ENCODE data around the gene IGF2BP3. TPM values are rescaled to one million over a fixed set of nuclear protein-coding genes. Genes with fewer than 3 reads are reported as not detected.
A peak's percentile ranks its signal among the peaks of the same experiment; 100 is the strongest.
"Not testable (repeated sequence)": the region's sequence is repeated elsewhere in the genome, so short reads cannot be mapped to it uniquely, and the experiment has no call there.

The IGF2BP3 gene
- under 1 TPM; 0.37 to 0.94 TPM for total RNA-seq

- POLR2A ChIA-PET, result interaction anchor here (0.5 to 2.3 kb wide), 3 partner anchors 60 to 126 kb away, joined by 3 to 6 read pairs (median 3); no protein-coding TSS in a partner anchor
- DNase-seq, result peak; percentile 49
- H3K27me3 Mint-ChIP-seq, result peaks cover 79% of the 10 kb centered on the region
- H3K4me1 Mint-ChIP-seq, result peaks cover 37% of the 10 kb centered on the region
- no peaks in the 10 kb centered on the region for H3K9me3 Mint-ChIP-seq
- peak within 1 kb of the TSS; percentile 69 for H3K27ac Mint-ChIP-seq
- ATAC-seq (ENCODE audit: low read depth), result no peak
- H3K36me3 Mint-ChIP-seq, result peaks cover 1% of the 10 kb centered on the region
- H3K4me3 Mint-ChIP-seq, result peak within 1 kb of the TSS; percentile 88
Observed at GRCh38 chr7:23470330-23471105, at the start of gene IGF2BP3. TSS of gene IGF2BP3 (minus strand) at chr7:23470491. CDS start at chr7:23470110, 381 bp downstream.

- POLR2A ChIA-PET, result interaction anchor here (0.7 to 1.0 kb wide), 2 partner anchors 14 to 1465 kb away, joined by 4 to 6 read pairs; no protein-coding TSS in a partner anchor
- ATAC-seq (ENCODE audit: low read depth), result peak; percentile 80
- Mint-ChIP-seq H3K4me3 (no peak overlapping the region), H3K27ac (peak overlapping the region; percentile 79), H3K9me3 (no peaks in the 10 kb centered on the region), H3K36me3 (peaks cover 63% of the 10 kb centered on the region), H3K27me3 (no peaks in the 10 kb centered on the region), H3K4me1 (peaks cover 23% of the 10 kb centered on the region)
- DNase-seq, result no peak
Observed at GRCh38 chr7:23514755-23515154, 44.5 kb upstream of the IGF2BP3 start.

DNA sequence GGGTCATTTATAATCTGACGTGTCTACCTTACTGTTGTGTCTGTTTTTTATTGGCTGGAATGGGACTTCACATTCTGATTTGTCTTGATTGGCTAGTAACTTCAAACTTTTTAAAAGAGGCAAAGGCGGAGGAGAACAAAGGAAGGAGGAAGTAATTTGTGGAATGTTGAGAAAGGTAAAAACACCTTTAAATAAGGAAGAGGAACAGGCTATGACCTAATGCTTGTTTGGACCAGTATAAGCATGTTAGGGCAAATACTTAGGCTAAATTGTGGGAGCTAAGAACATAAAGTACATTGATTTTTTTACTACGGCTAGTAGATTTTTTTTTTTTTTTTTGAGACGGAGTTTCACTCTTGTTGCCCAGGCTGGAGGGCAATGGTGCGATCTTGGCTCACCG lies 43.5 kb upstream of the IGF2BP3 start:
- H3K4me3 Mint-ChIP-seq; H3K27me3 Mint-ChIP-seq; H3K9me3 Mint-ChIP-seq; ATAC-seq (ENCODE audit: low read depth); DNase-seq: not testable (repeated sequence)
- Mint-ChIP-seq H3K4me1 (peaks cover 22% of the 10 kb centered on the region), H3K36me3 (peaks cover 57% of the 10 kb centered on the region), H3K27ac (peak overlapping the region; percentile 17)
- POLR2A ChIA-PET, result interaction anchor here (0.6 kb wide), 1 partner anchor 327 kb away, joined by 4 read pairs; no protein-coding TSS in a partner anchor

DNA sequence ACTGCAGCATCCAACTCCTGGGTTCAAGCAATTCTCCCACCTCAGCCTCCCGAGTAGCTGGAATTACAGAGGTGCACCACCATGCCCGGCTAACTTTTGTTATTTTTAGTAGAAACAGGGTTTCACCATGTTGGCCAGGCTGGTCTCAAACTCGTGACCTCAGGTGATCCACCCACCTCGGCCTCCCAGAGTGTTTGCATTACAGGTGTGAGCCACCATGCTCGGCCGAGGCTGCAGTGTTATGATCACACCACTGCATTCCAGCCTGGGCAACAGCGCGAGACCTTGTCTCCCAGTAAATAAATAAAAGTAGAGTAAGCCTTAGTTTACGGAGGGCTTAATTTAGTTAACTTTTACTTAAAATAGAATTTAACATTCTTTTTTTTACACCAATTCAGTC lies 23.7 kb upstream of the IGF2BP3 start:
- POLR2A ChIA-PET, result no interaction called here
- Mint-ChIP-seq H3K4me3 (no peak overlapping the region), H3K36me3 (peaks cover 5% of the 10 kb centered on the region), H3K4me1 (peaks cover 4% of the 10 kb centered on the region), H3K9me3 (no peaks in the 10 kb centered on the region), H3K27ac (no peak overlapping the region), H3K27me3 (no peaks in the 10 kb centered on the region)
- no peak for DNase-seq
- ATAC-seq (ENCODE audit: low read depth), result no peak

- no peak overlapping the region for H3K27ac Mint-ChIP-seq
Observed at GRCh38 chr7:23491502-23491901, 21.2 kb upstream of the IGF2BP3 start.

GRCh38 chr7:23490357-23491135 lies 20.3 kb upstream of the IGF2BP3 start:
- ATAC-seq (ENCODE audit: low read depth), result peak; percentile 91
- Mint-ChIP-seq H3K9me3 (no peaks in the 10 kb centered on the region), H3K27ac (peak overlapping the region; percentile 87), H3K4me1 (peaks cover 4% of the 10 kb centered on the region), H3K36me3 (peaks cover 3% of the 10 kb centered on the region), H3K27me3 (no peaks in the 10 kb centered on the region), H3K4me3 (peak overlapping the region; percentile 88)
- POLR2A ChIA-PET, result interaction anchor here (0.6 to 2.4 kb wide), 6 partner anchors 13 to 567 kb away, joined by 3 to 11 read pairs (median 4); no protein-coding TSS in a partner anchor
- peak; percentile 63 for DNase-seq

More at GRCh38 chr7:23491502-23491901, 21.2 kb upstream of the IGF2BP3 start:
- Mint-ChIP-seq H3K4me1 (peaks cover 4% of the 10 kb centered on the region), H3K9me3 (no peaks in the 10 kb centered on the region), H3K4me3 (peak overlapping the region; percentile 88), H3K27me3 (no peaks in the 10 kb centered on the region), H3K36me3 (peaks cover 3% of the 10 kb centered on the region)
- DNase-seq, result no peak
- POLR2A ChIA-PET, result interaction anchor here (0.6 to 2.4 kb wide), 4 partner anchors 8 to 48 kb away, joined by 3 to 11 read pairs (median 4); no protein-coding TSS in a partner anchor
- no peak for ATAC-seq (ENCODE audit: low read depth)

GRCh38 chr7:23488714-23489113 lies 18.4 kb upstream of the IGF2BP3 start:
- not testable (repeated sequence) for H3K27me3 Mint-ChIP-seq

GRCh38 chr7:23487670-23488069 lies 17.4 kb upstream of the IGF2BP3 start:
- H3K36me3 Mint-ChIP-seq, result peaks cover 3% of the 10 kb centered on the region
- H3K27me3 Mint-ChIP-seq, result peaks cover 3% of the 10 kb centered on the region
- POLR2A ChIA-PET, result interaction anchor here (0.5 kb wide), 1 partner anchor 121 kb away, joined by 3 read pairs; no protein-coding TSS in a partner anchor
- no peak overlapping the region for H3K4me3 Mint-ChIP-seq
- H3K27ac Mint-ChIP-seq, result no peak overlapping the region
- DNase-seq, result no peak
- no peak for ATAC-seq (ENCODE audit: low read depth)
- H3K4me1 Mint-ChIP-seq, result peaks cover 4% of the 10 kb centered on the region
- no peaks in the 10 kb centered on the region for H3K9me3 Mint-ChIP-seq

More at GRCh38 chr7:23488714-23489113, 18.4 kb upstream of the IGF2BP3 start:
- H3K27ac Mint-ChIP-seq; H3K36me3 Mint-ChIP-seq; H3K4me1 Mint-ChIP-seq; ATAC-seq (ENCODE audit: low read depth); H3K9me3 Mint-ChIP-seq; H3K4me3 Mint-ChIP-seq; DNase-seq; POLR2A ChIA-PET: not testable (repeated sequence)

DNA sequence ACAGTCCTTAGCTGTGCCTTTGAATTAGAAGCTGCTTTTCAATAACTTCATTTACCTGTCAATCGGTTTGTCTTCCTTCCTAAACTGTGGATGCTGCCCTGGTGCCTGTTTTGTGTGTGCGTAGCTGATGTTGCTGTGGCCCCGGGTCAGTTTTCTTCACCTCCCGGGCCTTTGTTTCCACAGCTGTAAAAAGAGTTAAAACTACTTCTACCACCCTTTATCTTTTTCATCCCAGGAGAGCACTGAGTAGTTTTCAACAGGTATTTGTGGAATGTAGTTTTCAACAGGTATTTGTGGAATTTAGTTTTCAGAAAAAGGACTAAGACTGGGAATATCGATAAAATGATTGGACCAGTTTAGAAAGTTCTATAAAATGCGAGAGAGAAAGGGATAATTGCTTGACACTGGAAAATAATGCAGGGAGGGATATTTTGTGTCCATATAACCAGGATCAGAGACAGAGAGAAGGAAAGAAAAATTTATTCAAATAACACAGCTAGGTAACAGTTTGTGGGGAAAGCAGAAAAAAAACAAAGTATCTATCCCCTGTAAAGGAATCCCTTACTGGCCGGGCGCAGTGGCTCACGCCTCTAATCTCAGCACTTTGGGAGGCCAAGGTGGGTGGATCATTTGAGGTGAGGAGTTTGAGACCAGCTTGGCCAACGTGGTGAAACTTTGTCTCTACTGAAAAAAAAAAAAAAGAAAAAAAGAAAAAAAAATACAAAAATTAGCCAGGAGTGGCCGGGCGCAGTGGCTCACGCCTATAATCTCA lies 15.9 kb upstream of the IGF2BP3 start:
- POLR2A ChIA-PET, result interaction anchor here (1.1 kb wide), 1 partner anchor 12 kb away, joined by 3 read pairs; no protein-coding TSS in a partner anchor
- Mint-ChIP-seq H3K27ac (no peak overlapping the region), H3K36me3 (peaks cover 3% of the 10 kb centered on the region), H3K4me1 (peaks cover 1% of the 10 kb centered on the region), H3K9me3 (no peaks in the 10 kb centered on the region), H3K27me3 (peaks cover 9% of the 10 kb centered on the region), H3K4me3 (no peak overlapping the region)
- no peak for DNase-seq
- ATAC-seq (ENCODE audit: low read depth), result no peak

GRCh38 chr7:23482686-23483085 lies 12.4 kb upstream of the IGF2BP3 start:
- ATAC-seq (ENCODE audit: low read depth) (no peak), DNase-seq (no peak)
- no peak overlapping the region for H3K4me3 Mint-ChIP-seq
- no peaks in the 10 kb centered on the region for H3K9me3 Mint-ChIP-seq
- POLR2A ChIA-PET, result interaction anchor here (0.7 kb wide), 1 partner anchor 1659 kb away, joined by 4 read pairs; no protein-coding TSS in a partner anchor
- no peaks in the 10 kb centered on the region for H3K36me3 Mint-ChIP-seq
- no peak overlapping the region for H3K27ac Mint-ChIP-seq
- peaks cover 28% of the 10 kb centered on the region for H3K27me3 Mint-ChIP-seq
- H3K4me1 Mint-ChIP-seq, result no peaks in the 10 kb centered on the region

DNA sequence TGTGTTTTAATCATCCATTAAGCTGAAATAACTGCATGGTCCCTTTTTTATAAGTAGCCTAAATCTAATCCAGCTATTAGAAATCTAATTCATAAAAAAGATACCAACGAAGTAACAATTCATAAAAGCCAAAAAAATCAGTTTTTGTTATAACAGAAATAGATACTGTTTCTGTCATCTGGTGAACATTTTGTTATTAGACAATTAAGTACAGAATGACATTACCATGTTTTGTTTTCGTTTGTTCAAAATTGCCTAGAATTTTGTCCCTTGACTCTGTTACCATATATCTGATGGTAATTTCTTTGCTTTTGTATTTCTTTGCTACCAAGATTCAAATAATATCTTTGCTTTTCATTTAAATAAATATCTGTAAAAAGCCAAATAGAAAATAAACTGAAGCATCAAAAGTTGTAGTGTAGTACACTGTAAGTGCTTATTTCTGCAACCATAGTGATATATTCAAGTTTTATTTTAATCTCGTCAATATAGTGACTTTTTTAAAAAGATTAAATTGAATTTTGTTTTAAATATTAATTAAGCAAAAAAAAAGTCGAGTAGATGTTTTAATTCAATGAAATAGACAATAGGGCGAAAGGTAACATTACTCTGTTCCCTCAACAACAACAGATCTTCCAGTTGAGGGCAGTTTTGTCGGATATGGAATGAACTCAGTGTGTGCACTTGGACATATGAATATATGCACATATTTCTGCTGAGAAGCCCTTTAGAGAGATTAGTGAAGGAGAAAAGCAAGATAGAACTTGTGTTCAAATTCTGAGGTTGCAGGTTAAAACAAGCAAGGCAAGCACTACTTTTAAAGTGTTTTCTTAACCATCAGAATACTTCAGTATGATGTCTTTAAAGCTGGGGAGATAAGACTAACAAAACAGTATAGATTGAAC lies 7.9 kb upstream of the IGF2BP3 start:
- H3K4me1 Mint-ChIP-seq, result peaks cover 7% of the 10 kb centered on the region
- H3K27ac Mint-ChIP-seq, result no peak overlapping the region
- ATAC-seq (ENCODE audit: low read depth), result no peak
- H3K36me3 Mint-ChIP-seq, result no peaks in the 10 kb centered on the region
- no peak overlapping the region for H3K4me3 Mint-ChIP-seq
- H3K9me3 Mint-ChIP-seq, result no peaks in the 10 kb centered on the region
- no peak for DNase-seq
- POLR2A ChIA-PET, result no interaction called here
- peaks cover 60% of the 10 kb centered on the region for H3K27me3 Mint-ChIP-seq

- Mint-ChIP-seq H3K4me3 (no peak overlapping the region), H3K36me3 (no peaks in the 10 kb centered on the region), H3K9me3 (no peaks in the 10 kb centered on the region), H3K27me3 (peaks cover 64% of the 10 kb centered on the region), H3K4me1 (peaks cover 7% of the 10 kb centered on the region), H3K27ac (no peak overlapping the region)
- DNase-seq (no peak), ATAC-seq (ENCODE audit: low read depth) (no peak)
- POLR2A ChIA-PET, result no interaction called here
Observed at GRCh38 chr7:23477157-23477499, 6.8 kb upstream of the IGF2BP3 start.

Measured in activated naive CD8-positive, alpha-beta T cell treated with anti-CD3 and anti-CD28 coated beads, Interleukin-2, amount 10 ng/mL, durations not matched to agents 7 days and 5 days (primary cell).